NCI-H2227 treated with DMSO at 0.1 percent for 48 hours (cell line): ENCODE measurements around the gene DHRS3.
"Not testable (repeated sequence)": the region's sequence is repeated elsewhere in the genome, so short reads cannot be mapped to it uniquely, and the experiment has no call there.

Experiments used
- DNase-seq: peaks from one replicate; lab custom pipeline; 2025; lab: John Stamatoyannopoulos, UW

DHRS3 gene

DNA sequence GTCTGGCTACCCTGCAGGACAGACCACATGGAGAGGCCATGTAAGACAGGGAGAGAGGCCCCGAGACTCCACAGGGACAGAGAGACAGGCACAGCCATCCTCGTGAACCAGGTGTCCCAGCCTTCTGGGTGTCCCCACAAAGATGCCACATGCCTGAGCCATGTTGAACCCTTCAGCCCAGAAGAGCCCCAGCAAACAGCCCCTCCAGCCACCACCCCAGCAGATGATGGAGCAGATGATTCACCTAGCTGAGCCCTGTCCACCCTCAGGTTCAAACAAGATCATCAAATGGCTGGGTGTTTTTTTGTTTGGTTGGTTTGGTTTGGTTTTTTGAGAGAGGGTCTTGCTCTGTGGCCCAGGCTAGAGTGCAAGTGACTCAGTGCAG lies 78.7 kb downstream of the DHRS3 start:
- DNase-seq, result no peak

DNA sequence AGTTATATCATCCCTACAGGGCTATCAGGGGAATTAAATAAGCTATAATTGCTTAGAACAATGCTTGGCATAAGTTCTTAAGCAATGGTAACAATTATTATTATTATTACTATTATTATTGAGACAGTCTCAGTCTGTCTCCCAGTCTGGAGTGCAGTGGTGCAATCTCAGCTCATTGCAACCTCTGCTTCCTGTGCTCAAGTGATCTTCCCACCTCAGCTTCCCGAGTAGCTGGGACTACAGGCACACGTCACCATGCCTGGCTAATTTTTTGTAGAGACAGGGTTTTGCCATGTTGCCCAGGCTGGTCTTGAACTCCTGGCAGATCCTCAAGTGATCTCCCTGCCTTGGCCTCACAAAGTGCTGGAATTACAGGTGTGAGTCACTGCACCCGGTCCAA lies 79.5 kb downstream of the DHRS3 start:
- DNase-seq, result not testable (repeated sequence)

GRCh38 chr1:12537906-12538461 lies 80.0 kb downstream of the DHRS3 start:
- no peak for DNase-seq

DNA sequence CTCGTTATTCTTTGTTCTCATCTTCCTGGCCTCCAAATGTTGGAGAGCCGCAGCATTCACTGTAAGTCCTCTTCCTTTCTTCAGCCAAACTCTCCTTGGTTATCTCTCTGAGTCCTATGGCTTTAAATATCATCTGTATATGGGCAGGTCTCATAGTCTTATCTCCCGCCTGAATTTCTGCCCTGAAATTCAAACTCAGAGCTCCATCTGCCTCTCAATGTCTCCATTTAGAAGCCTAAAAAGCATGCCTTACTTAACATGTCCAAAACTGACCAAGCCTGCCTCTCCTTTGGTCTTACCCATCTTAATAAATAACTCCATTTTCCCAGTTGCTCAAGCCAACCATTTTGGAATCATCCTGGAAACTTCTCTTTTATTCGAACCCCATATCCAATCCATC lies 80.7 kb downstream of the DHRS3 start:
- no peak for DNase-seq

GRCh38 chr1:12536023-12536639 lies 81.9 kb downstream of the DHRS3 start:
- no peak for DNase-seq

GRCh38 chr1:12532405-12533315 lies 85.3 kb downstream of the DHRS3 start:
- no peak for DNase-seq

DNA sequence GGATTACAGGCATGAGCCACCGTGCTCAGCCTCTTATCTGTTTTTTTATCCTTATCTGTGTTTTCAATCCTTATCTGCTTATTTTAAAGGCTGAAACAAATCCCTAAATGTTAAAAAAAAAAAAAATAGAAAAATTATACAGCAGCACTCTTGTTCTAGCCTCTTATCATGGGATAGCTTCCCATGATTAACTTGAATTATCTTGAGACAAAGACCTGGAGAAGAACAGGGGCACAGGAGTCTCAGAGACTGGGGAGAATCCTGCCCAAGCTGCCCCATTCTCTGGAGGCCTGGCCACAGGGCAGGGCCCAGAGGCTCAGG lies 86.9 kb downstream of the DHRS3 start:
- DNase-seq, result no peak

DNA sequence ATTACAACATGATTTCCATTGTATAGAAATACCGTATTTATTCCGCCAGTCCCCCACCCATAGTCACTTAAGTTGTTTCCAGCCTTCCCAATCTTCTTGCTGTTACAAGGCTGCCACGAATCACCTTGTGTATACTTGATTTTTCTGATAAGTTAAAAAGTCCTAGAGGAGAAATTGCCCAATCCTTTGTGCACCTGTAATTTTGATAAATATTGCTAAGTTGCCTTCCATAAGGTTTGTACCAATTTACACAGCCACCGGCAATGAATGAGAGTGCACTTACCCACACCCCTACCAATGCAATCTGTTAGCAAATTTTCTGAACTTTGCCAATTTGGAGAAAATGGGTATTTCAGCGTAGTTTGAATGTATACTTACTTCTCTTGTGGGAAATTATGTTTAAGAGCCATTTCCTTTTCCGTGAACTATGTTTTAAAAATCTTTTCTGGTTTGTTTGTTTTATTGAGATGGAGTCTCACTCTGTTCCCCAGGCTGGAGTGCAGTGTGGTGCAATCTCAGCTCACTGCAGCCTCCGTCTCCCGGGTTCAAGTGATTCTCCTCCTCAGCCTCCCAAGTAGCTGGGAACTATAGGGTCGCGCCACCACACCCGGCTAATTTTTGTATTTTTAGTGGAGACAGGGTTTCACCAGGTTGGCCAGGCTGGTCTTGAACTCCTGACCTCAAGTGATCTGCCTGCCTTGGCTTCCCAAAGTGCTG lies 87.4 kb downstream of the DHRS3 start:
- DNase-seq, result no peak

GRCh38 chr1:12529640-12530174 lies 88.3 kb downstream of the DHRS3 start:
- no peak for DNase-seq

DNA sequence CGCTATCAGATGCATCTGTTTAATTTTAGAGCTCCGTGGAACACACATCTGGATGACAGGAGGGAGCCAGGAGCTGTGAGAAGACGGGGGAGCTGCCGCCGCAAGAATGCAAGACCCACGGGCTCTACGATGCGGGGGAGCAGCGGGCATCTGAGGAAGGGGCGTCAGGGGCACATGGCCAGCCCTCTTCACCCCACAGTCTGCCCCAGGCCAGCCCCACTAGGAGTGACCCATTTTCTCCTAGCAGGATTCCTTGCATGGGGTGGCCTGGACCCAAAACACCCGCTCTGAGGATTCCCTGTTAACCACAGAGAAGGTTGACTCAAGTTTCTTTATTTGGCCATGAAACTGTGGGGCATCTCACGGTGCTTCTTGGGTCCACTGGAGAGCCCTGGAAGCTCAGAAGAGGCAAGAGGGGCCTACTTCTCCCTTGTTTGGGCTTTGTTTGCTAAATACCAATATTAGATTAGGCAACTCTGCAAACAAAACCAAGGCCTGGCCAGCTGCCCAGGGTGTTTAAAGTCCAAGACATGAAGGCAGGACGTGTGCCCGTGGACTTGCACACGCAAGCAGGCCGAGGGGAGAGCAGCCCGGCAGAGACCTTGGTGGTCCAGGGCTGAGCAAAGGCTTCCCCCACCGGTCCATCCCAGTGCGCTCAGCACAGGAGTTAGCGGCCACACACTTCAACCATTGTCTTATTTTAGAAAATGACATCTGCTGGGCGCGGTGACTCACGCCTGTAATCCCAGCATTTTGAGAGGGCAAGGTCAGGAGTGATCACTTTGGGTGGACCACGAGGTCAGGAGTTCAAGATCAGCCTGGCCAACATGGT lies 89.8 kb downstream of the DHRS3 start:
- DNase-seq, result no peak

GRCh38 chr1:12527564-12527963 lies 90.4 kb downstream of the DHRS3 start:
- no peak for DNase-seq

DNA sequence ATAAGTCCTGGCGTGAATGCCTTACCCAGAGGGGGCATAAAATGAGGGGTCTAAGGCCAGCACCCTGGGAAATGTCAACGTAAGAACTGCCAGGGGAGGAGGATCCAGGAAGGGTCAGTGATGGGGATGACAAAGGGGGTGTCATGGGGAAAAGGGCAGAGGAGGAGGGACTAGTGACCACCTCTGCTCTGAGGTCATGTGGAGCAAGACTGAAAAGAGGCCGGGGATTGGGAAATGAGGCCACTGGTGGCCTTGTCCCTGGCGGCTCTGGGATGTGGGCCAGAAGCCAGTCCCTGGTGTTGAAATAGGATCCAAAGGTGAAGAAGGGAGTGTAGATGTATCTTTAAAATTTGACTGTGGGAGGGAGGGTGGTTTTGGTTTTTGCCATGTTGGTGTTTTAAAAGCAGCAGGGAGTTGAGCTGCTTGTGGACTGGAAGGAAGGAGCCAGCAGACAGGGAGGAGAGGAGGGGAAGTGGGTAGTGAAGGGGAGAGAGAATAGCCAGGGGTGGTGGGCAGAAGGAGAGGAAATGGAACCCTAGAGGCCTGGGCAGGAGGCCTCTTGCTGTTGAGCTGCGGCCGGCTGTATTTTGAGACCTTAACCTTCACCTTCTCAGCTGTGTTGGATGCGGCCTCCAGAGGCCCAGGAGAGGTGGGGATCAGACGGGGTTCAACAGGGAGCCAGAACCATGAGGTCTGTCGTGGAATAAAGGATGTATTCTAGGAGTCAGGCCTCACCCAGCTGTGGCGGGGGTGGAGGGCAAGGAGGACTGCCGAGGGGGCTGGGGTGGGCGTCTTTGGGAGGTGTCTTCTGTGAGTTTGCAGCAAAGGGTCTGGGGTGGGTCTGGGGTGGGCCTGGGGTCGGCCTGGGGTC lies 92.5 kb downstream of the DHRS3 start:
- DNase-seq, result no peak

- no peak for DNase-seq
Measured at GRCh38 chr1:12524266-12524665, 93.7 kb downstream of the DHRS3 start.

GRCh38 chr1:12522780-12523179 lies 95.2 kb downstream of the DHRS3 start:
- DNase-seq, result not testable (repeated sequence)

DNA sequence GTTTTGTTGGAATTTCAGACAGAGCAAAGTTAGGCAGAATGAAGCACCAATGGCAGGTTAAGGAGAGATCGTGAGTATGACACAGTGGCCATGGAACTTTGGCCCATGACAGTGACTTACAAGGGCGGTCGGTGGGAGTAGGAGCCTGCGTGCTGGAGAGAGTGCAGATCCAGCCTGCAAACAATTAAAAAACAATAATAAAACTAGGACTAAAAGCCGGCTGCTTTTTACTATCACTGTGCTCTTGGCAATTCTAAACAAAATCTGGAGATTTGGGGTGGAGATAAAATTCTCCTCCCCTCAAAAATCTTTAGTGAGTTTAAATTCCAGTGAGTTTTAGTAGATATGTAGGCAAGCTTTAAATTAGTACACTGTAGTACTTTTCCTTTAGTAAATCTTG lies 96.9 kb downstream of the DHRS3 start:
- no peak for DNase-seq

- DNase-seq, result no peak
Measured at GRCh38 chr1:12519693-12520364, 98.2 kb downstream of the DHRS3 start.

DNA sequence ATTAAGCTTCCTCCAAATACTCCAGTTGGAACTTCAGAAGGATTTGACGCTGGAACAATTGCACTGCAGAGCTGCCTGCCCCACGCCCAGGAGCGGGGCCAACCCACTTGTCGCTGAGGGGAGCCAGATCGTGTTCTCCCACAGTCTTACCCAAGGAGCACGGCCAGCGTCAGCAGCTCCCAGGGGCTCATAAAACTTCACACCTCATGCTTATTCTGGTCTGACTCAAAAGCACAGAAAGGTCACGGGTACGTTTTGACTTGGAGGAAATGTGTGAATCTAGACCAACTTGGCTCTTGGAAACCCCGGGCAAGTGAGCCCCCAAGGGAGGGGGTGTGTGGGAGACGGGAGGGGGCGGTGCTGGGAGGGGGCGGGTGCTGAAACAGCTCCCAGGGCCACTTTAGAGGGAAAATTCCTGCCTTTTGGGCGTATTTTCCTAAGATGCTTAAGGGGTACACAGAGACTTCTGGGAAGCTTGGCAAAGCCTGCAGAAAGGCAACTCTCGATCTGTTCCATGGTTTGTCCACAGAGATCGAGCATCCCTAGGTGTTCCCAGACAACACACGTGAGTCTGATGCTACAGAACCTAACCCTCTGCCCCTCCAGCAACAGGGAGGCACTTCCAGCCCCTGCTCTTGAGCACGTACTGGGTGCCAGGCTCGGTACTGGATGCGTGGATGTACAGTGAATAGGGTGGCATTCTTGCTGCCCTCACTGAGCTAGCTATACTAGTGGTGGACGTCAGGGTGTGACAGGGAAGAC lies 98.9 kb downstream of the DHRS3 start:
- no peak for DNase-seq
